B cell (primary cell): ENCODE measurements around the gene GK2. TPM values are rescaled to one million over a fixed set of nuclear protein-coding genes. Genes with fewer than 3 reads are reported as not detected.

Source experiments
- ATAC-seq: fragments of 200-7000 bp; cut with Tn5 transposase; one replicate; pipeline ENCODE4 v1.10.0; 2021; ENCODE audit warnings: low read depth, mild to moderate bottlenecking, moderate number of reproducible peaks, moderate library complexity
- CTCF ChIA-PET: fragments of 350-600 bp; sonication (Branson Sonifier 250); formaldehyde crosslinking; loops from one replicate; lab custom pipeline; 2021; ENCODE audit warnings: antibody characterized with exemption, inconsistent platforms; lab: Charles Lee
- POLR2A ChIA-PET: fragments of 350-600 bp; sonication (Branson Sonifier 250); formaldehyde crosslinking; loops from one replicate; lab custom pipeline; 2021; ENCODE audit warnings: antibody characterized with exemption; lab: Charles Lee
- DNase-seq: peaks from one replicate; pipeline ENCODE4 v3.0.0; 2013
- H2AFZ ChIP-seq: 2 replicates; pipeline ENCODE4 v1.6.1; 2012; ENCODE audit warnings: mild to moderate bottlenecking, low read depth, low read length; ENCODE audit not compliant: insufficient read depth, poor library complexity, severe bottlenecking
- H3K27ac ChIP-seq, 2 donors: 1 replicate in 1 of 2; 2 replicates in 1 of 2; pipeline ENCODE4 v1.5.1; 2012 to 2013; ENCODE audit warnings: low read length in 2 of 2, mild to moderate bottlenecking in 2 of 2, moderate library complexity in 1 of 2
- H3K27me3 ChIP-seq, 4 experiments: fragments of 200-600 bp in 1 of 4; sonication (generic) in 1 of 4; replicated peaks in 1 of 4; 1 replicate in 2 of 4; 2 replicates in 2 of 4; pipeline versions ENCODE4 v1.6.1 to v1.7.0; 2013 to 2016; ENCODE audit warnings: low read length in 3 of 4, mild to moderate bottlenecking in 2 of 4, mixed read lengths in 1 of 4, moderate library complexity in 1 of 4; ENCODE audit not compliant: insufficient read depth in 4 of 4, control insufficient read depth in 3 of 4; ENCODE audit errors: control extremely low read depth in 1 of 4
- H3K36me3 ChIP-seq, 2 experiments: replicated peaks in 1 of 2; 1 replicate in 1 of 2; 2 replicates in 1 of 2; pipeline versions ENCODE4 v1.6.1 to v1.7.1; 2013; ENCODE audit warnings: low read length in 1 of 2; ENCODE audit not compliant: insufficient read depth in 2 of 2, control insufficient read depth in 1 of 2; ENCODE audit errors: control extremely low read depth in 1 of 2, extremely low read depth in 1 of 2
- H3K4me1 ChIP-seq, 2 donors: fragments of 200-600 bp in 1 of 2; sonication (generic) in 1 of 2; 1 replicate in 1 of 2; 2 replicates in 1 of 2; pipeline versions ENCODE4 v1.5.1 to v1.6.1; 2013 to 2017; ENCODE audit warnings: low read length in 2 of 2; ENCODE audit not compliant: control insufficient read depth in 2 of 2, insufficient read depth in 2 of 2
- H3K4me2 ChIP-seq: replicated peaks from 2 replicates; pipeline ENCODE3; 2012; ENCODE audit warnings: mild to moderate bottlenecking, low read depth, low read length; ENCODE audit not compliant: poor library complexity, severe bottlenecking
- H3K4me3 ChIP-seq, 5 experiments: fragments of 200-600 bp in 1 of 5; sonication (generic) in 1 of 5; 1 replicate in 3 of 5; 2 replicates in 2 of 5; pipeline versions ENCODE4 v1.5.1 to v1.7.0; 2011 to 2016; ENCODE audit warnings: low read length in 4 of 5, mild to moderate bottlenecking in 4 of 5, low read depth in 2 of 5, control low read depth in 1 of 5, moderate library complexity in 1 of 5; ENCODE audit not compliant: insufficient read depth in 1 of 5; ENCODE audit errors: control extremely low read depth in 1 of 5, extremely low read depth in 1 of 5
- H3K79me2 ChIP-seq: fragments of 200-600 bp; sonication (generic); one replicate; pipeline ENCODE4 v1.6.0; 2016; ENCODE audit warnings: low read length; ENCODE audit not compliant: control insufficient read depth, insufficient read depth
- H3K9ac ChIP-seq: fragments of 200-600 bp; sonication (generic); 2 replicates; pipeline ENCODE4 v1.6.1; 2017; ENCODE audit warnings: mild to moderate bottlenecking, low read length, moderate library complexity
- H3K9me3 ChIP-seq, 3 donors: one replicate each; pipeline versions ENCODE4 v1.6.1 to v1.7.1; 2013; ENCODE audit warnings: low read length in 2 of 3; ENCODE audit not compliant: control insufficient read depth in 2 of 3, insufficient read depth in 1 of 3; ENCODE audit errors: control extremely low read depth in 1 of 3
- H4K20me1 ChIP-seq: 2 replicates; pipeline ENCODE4 v1.6.0; 2012; ENCODE audit warnings: mild to moderate bottlenecking, low read length; ENCODE audit not compliant: insufficient read depth, control insufficient read depth, poor library complexity, severe bottlenecking
- H3K27ac Mint-ChIP-seq: one replicate; pipeline ENCODE4 v1.8.0; 2021; ENCODE audit warnings: mixed read lengths
- H3K27me3 Mint-ChIP-seq: one replicate; pipeline ENCODE4 v1.8.0; 2021; ENCODE audit warnings: mixed read lengths
- H3K4me1 Mint-ChIP-seq: one replicate; pipeline ENCODE4 v1.8.0; 2021; ENCODE audit warnings: mixed read lengths
- H3K4me3 Mint-ChIP-seq: one replicate; pipeline ENCODE4 v1.8.0; 2021; ENCODE audit warnings: mixed read lengths
- H3K9me3 Mint-ChIP-seq: one replicate; pipeline ENCODE4 v1.8.0; 2022; ENCODE audit warnings: mixed read lengths; ENCODE audit not compliant: insufficient read depth
- EZH2 ChIP-seq: IDR thresholded peaks from 2 replicates; pipeline ENCODE4 v1.6.1; 2012; ENCODE audit warnings: borderline replicate concordance, low read depth, mild to moderate bottlenecking, moderate library complexity, low read length; ENCODE audit not compliant: insufficient read depth, poor library complexity, severe bottlenecking
- WGBS: methylation state at CpG from one replicate; pipeline ENCODE4 v1.1.5; 2013; ENCODE audit warnings: missing lambda C conversion rate; ENCODE audit not compliant: insufficient coverage; 5-methylcytosine and 5-hydroxymethylcytosine counted together
- intact Hi-C: fragments of 100-400 bp; cut with micrococcal nuclease; formaldehyde crosslinking; loops from one replicate; pipeline ENCODE4 v1.10.0; 2022
- polyA plus RNA-seq: library from polyadenylated mRNA; depleted of rRNA; stranded (reverse); fragments of >200 nt; gene quantifications from 2 replicates; pipeline ENCODE4 v1.2.3, GENCODE V29; 2012
- total RNA-seq, 2 donors: library from RNA; stranded (reverse); fragments of 120-200 nt in 1 of 2; gene quantifications; 1 replicate in 1 of 2; 2 replicates in 1 of 2; pipeline versions ENCODE4 v1.2.3 to v1.2.4, GENCODE V29; 2013 to 2022
- TF ChIP-seq, protein P1 (sequence below): fragments of 200-600 bp; IDR thresholded peaks from one replicate; pipeline ENCODE4 v1.8.0; 2022; ENCODE audit warnings: antibody characterized with exemption, mild to moderate bottlenecking

Gene GK2
- total and polyA plus RNA-seq, 2 donors (not counting 1 experiment from before 2014, with no cell fraction given), result not detected

DNA sequence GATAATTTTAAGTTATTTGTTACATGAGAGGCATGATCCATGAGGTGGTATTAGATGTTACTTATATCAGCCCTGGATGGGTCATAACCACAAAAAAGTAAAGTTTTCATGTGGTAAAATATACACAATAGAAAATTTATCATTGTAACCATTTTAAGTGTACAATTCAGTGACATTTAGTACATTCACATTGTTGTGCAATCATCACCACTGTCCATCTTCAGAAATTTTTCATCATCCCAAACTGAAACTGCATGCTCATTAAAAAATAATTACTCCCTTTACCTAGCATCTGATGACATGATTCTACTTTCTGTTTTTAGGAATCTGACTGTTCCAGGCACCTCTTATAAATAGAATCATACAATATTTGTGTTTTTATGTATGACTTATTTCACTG is 11.2 kb downstream of the GK2 start:
- no peak overlapping the region for H2AFZ ChIP-seq
- H3K36me3 ChIP-seq, result no peaks in the 10 kb centered on the region
- ChIA-PET CTCF (no interaction called here), POLR2A (no interaction called here)
- H3K9me3 ChIP-seq, result no peaks in the 10 kb centered on the region
- TF ChIP-seq EZH2, result no peak
- intact Hi-C loops, result no loop called here
- Mint-ChIP-seq H3K27ac (no peak overlapping the region), H3K4me1 (no peaks in the 10 kb centered on the region), H3K4me3 (no peak overlapping the region), H3K27me3 (no peaks in the 10 kb centered on the region), H3K9me3 (no peaks in the 10 kb centered on the region)
- ATAC-seq (no peak), DNase-seq (no peak)
- no peak overlapping the region for H3K9ac ChIP-seq
- H3K4me3 ChIP-seq, result no peak overlapping the region
- no peaks in the 10 kb centered on the region for H3K27me3 ChIP-seq
- no peaks in the 10 kb centered on the region for H3K4me1 ChIP-seq
- H3K27ac ChIP-seq, result no peak overlapping the region
- no peaks in the 10 kb centered on the region for H3K79me2 ChIP-seq
- no peak overlapping the region for H3K4me2 ChIP-seq
- H4K20me1 ChIP-seq, result no peaks in the 10 kb centered on the region

DNA sequence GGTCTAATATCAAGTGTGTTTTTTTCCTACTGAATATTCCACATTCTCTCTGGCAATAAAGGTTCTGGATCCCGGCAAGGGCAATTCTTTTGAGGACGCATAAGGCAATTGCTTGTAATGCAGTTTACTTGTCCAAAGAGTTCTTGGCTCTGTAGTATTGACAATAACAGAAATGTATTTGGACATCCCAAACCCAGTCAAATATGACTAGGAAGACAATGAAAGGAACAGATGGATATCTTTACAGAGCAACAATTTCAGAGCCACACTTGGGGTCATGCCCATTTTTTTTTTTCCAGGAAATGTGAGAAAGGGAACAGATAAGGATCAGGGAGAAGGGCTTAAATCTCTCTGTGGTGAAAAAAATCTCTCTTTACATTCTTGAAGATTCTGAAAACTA is 12.2 kb downstream of the GK2 start:
- CTCF ChIA-PET, result no interaction called here
- H3K9me3 ChIP-seq, result no peaks in the 10 kb centered on the region
- Mint-ChIP-seq H3K27me3 (no peaks in the 10 kb centered on the region), H3K4me3 (no peak overlapping the region), H3K27ac (no peak overlapping the region), H3K4me1 (no peaks in the 10 kb centered on the region), H3K9me3 (no peaks in the 10 kb centered on the region)
- H3K4me1 ChIP-seq, result no peaks in the 10 kb centered on the region
- H3K36me3 ChIP-seq, result no peaks in the 10 kb centered on the region
- WGBS, result no CpG with 5 or more reads among the region's 2 CpGs
- ATAC-seq, result no peak
- intact Hi-C loops, result no loop called here
- no peak overlapping the region for H3K4me3 ChIP-seq
- H3K79me2 ChIP-seq, result no peaks in the 10 kb centered on the region
- no peak overlapping the region for H2AFZ ChIP-seq
- H4K20me1 ChIP-seq, result no peaks in the 10 kb centered on the region
- no peaks in the 10 kb centered on the region for H3K27me3 ChIP-seq
- no peak overlapping the region for H3K27ac ChIP-seq
- no peak overlapping the region for H3K4me2 ChIP-seq
- no peak for DNase-seq
- TF ChIP-seq, protein P1, sequence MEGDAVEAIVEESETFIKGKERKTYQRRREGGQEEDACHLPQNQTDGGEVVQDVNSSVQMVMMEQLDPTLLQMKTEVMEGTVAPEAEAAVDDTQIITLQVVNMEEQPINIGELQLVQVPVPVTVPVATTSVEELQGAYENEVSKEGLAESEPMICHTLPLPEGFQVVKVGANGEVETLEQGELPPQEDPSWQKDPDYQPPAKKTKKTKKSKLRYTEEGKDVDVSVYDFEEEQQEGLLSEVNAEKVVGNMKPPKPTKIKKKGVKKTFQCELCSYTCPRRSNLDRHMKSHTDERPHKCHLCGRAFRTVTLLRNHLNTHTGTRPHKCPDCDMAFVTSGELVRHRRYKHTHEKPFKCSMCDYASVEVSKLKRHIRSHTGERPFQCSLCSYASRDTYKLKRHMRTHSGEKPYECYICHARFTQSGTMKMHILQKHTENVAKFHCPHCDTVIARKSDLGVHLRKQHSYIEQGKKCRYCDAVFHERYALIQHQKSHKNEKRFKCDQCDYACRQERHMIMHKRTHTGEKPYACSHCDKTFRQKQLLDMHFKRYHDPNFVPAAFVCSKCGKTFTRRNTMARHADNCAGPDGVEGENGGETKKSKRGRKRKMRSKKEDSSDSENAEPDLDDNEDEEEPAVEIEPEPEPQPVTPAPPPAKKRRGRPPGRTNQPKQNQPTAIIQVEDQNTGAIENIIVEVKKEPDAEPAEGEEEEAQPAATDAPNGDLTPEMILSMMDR, result no peak
- no peak for TF ChIP-seq EZH2
- POLR2A ChIA-PET, result no interaction called here
- no peak overlapping the region for H3K9ac ChIP-seq
